LNCaP clone FGC (cell line): ENCODE measurements around the gene RAB21.

Experiments used
- DNase-seq: peaks from one replicate; pipeline ENCODE4 v3.0.0-alpha.2; 2011; ENCODE audit warnings: low read depth
- H3K4me3 ChIP-seq: 2 replicates; pipeline ENCODE4 v1.5.1; 2011; ENCODE audit warnings: mild to moderate bottlenecking, low read depth, low read length, control low read depth
- TF ChIP-seq, protein P1 (sequence below): IDR thresholded peaks from 2 replicates; pipeline ENCODE4 v1.5.1; 2012; ENCODE audit warnings: mild to moderate bottlenecking; ENCODE audit not compliant: control insufficient read depth, insufficient read depth; ENCODE audit errors: extremely low read depth

RAB21 gene

DNA sequence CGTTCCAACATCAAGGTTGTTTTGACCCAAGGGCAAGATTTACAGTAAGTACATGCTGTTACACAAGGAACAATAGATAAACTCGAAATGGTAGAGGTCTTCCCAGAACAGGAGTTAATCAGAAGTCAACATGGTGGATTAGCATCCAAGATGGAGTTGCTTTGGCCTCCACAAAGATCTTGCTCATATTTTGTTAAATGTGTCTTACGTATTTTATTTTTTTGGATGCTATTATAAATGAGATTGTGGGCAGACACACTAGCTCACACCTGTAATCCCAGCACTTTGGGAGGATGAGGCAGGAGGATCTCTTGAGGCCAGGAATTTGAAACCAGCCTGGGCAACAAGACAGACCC, 22.3 kb upstream of the RAB21 start:
- TF ChIP-seq, protein P1, sequence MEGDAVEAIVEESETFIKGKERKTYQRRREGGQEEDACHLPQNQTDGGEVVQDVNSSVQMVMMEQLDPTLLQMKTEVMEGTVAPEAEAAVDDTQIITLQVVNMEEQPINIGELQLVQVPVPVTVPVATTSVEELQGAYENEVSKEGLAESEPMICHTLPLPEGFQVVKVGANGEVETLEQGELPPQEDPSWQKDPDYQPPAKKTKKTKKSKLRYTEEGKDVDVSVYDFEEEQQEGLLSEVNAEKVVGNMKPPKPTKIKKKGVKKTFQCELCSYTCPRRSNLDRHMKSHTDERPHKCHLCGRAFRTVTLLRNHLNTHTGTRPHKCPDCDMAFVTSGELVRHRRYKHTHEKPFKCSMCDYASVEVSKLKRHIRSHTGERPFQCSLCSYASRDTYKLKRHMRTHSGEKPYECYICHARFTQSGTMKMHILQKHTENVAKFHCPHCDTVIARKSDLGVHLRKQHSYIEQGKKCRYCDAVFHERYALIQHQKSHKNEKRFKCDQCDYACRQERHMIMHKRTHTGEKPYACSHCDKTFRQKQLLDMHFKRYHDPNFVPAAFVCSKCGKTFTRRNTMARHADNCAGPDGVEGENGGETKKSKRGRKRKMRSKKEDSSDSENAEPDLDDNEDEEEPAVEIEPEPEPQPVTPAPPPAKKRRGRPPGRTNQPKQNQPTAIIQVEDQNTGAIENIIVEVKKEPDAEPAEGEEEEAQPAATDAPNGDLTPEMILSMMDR, result no peak
- H3K4me3 ChIP-seq, result no peak overlapping the region
- no peak for DNase-seq

DNA sequence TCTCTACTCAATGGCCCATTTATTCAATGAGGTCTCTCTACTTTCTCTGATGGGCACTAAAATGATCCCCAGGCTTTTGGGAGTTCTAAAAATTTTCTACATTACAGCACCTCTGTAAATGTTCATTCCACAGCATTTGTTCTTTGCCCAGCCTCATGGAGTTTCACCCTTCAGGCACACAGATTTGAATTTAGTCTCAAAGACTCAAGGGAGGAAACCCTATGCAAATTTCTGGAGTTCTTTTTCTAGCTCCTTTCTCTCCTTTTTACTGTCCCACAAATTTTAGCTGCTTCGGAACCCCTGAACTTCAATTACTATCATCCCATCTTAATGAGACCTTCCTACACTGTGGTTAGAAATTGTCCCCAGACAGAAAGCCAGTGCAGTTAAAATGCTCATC, 17.5 kb upstream of the RAB21 start:
- DNase-seq, result no peak
- TF ChIP-seq, protein P1, result no peak
- H3K4me3 ChIP-seq, result no peak overlapping the region

DNA sequence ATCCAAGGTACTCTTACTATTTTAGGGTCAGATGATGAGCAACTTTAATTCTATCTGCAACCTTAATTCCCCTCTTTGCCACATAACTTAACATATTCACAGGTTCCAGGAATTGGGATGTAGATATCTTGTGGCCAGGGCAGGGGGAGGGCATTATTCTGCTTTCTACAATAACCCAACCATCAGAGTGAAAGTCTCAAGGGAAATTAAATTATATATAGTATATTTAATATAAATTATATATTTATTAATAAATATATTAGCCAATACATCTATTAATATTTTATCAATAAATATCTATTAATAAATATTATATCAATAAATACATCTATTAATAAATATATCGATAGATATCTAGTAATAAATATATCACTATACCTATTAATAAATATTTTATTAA, 11.7 kb upstream of the RAB21 start:
- TF ChIP-seq, protein P1, result no peak
- no peak for DNase-seq
- no peak overlapping the region for H3K4me3 ChIP-seq

DNA sequence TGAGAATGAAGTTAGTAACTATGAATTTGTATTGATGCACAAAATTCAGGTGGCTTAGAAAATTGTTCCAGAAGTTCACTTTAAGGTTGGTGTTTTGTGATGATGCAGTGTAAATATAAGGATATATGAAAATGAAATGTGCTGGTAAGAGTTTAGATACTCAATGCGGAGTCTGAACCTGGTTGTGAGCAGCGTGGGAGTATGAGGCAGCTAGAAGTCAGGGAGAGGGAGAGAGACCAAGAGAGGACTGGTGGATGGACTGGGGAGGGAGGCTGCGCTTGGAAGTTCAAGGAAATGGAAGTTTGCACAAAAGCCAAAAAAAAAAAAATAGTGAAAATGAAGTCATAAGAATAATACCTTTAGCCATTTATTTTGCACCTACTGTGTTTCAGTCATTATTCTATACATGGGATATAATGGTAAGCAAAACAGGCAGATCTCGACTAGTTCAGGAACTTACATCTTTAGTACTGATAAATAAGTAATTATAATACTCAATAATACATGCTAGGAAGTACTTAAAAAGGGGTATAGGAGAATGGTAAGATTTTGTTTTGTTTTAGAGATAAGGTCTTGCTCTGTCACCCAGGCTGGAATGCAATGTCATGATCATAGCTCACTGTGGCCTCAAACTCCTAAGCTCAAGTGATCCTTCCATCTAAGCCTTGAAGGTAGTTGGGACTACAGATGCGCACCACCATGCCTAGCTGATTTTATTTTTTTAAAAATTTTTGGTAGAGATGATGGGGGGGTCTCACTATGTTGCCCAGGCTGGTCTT, 10.0 kb upstream of the RAB21 start:
- TF ChIP-seq, protein P1, result no peak
- H3K4me3 ChIP-seq, result no peak overlapping the region
- no peak for DNase-seq

DNA sequence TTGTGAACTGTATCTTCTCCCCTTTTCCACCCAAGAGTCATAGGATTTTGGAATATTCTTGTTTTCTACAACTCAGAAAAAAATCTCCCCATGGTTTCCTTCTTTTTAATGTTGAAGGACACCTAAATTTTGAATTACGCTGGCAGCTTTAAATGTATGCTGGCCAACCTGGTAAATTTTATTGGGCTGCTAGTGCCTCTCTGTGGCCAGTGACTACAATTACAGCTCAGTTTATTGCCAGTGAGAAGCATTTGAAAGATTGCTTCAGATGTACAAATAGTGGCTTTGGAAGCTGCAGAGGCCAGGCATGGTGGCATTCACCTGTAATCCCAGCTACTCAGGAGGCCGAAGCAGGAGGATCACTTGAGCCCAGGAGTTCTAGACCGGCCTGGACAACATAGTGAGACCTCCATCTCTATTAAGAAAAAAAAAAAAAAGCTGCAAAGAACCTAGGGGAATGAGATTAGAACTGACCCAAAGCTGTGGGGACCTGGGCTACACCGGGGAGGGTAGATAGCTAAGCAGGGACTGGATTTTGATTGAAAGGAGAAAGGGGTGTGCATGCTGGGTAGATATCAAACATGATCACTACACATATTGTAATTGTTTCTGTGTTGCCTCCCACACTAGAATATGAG, 7.6 kb upstream of the RAB21 start:
- DNase-seq, result peak; percentile 48
- TF ChIP-seq, protein P1, result peak; percentile 86

DNA sequence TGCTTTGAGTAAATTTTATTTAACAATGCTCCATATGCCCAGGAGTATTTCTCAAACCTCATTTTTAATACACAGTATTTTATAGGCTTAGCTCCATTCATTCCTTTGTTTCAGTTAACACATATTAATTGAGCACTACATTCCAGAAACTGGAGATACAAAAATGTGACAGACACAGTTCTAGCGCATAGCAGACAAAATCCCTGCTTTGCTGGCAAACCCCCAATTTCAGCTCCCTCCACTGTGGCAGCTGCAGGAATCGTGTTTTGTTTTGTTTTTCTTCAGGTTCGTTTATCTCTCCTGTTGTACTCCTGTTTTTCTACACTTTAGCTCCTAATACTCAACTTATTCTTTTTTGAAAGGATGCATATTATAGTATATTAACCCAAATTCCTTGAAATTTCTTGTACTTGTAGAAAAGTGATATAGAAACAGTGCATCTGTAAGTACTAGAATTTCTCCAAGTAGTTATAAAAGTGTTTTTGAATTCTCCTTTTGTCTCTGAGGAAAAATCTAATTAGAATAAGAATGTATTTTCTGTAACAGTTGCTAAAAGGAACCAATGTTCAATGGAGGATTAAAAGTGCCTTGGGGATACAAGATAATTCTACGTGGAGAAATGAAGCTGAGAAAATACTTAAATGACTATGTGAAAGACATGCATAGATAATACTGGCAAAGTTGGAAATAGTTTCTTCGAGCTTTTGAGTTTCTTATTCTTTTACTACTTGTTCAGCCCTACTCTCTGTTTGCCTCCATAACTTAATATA, 6.4 kb upstream of the RAB21 start:
- no peak overlapping the region for H3K4me3 ChIP-seq
- TF ChIP-seq, protein P1, result no peak
- no peak for DNase-seq

More for the DNA sequence above, 7.6 kb upstream of the RAB21 start:
- H3K4me3 ChIP-seq, result no peak overlapping the region
